Panc1 (cell line): ENCODE results near the gene APOBEC3F. TPM values are rescaled to one million over a fixed set of nuclear protein-coding genes. Genes with fewer than 3 reads are reported as not detected.

Source experiments
- ATAC-seq: fragments of 200-7000 bp; cut with Tn5 transposase; 2 replicates; pipeline ENCODE4 v1.9.1; 2020; ENCODE audit warnings: mild to moderate bottlenecking, moderate library complexity
- BruUV-seq: library from RNA; stranded (reverse); fragments of 400-500 nt; replicated peaks from 2 replicates; lab custom pipeline; 2021; lab: Mats Ljungman, UMichigan
- CTCF ChIA-PET: fragments of 300-600 bp; sonication (Branson Sonifier 250); formaldehyde crosslinking; loops from one replicate; lab custom pipeline; 2022; ENCODE audit warnings: antibody characterized with exemption; lab: Charles Lee
- POLR2A ChIA-PET: fragments of 300-600 bp; sonication (Branson Sonifier 250); formaldehyde crosslinking; loops from one replicate; lab custom pipeline; 2022; ENCODE audit warnings: antibody characterized with exemption; lab: Charles Lee
- DNase-seq: peaks from one replicate; pipeline ENCODE4 v3.0.0-alpha.2; 2010; ENCODE audit warnings: low read depth, low spot score
- H3K27ac ChIP-seq: 2 replicates; pipeline ENCODE4 v1.5.1; 2011; ENCODE audit warnings: mild to moderate bottlenecking, low read length, inconsistent platforms
- H3K27me3 ChIP-seq: fragments of 200-500 bp; sonication (Bioruptor generic); 2 replicates; pipeline ENCODE4 v1.6.0; 2014; ENCODE audit warnings: low read length, inconsistent platforms; ENCODE audit not compliant: control insufficient read depth, insufficient read depth
- H3K36me3 ChIP-seq: fragments of 200-500 bp; sonication (Bioruptor generic); 2 replicates; pipeline ENCODE4 v1.5.1; 2014; ENCODE audit warnings: inconsistent platforms, mild to moderate bottlenecking, low read length, moderate library complexity; ENCODE audit not compliant: control insufficient read depth, insufficient read depth
- H3K4me1 ChIP-seq: 2 replicates; pipeline ENCODE4 v1.5.1; 2011; ENCODE audit warnings: inconsistent platforms, mild to moderate bottlenecking, low read length, moderate library complexity; ENCODE audit not compliant: control insufficient read depth, insufficient read depth
- H3K4me3 ChIP-seq, 2 experiments: 2 replicates each; pipeline ENCODE4 v1.5.1; 2011 to 2012; ENCODE audit warnings: low read depth in 2 of 2, low read length in 2 of 2, mild to moderate bottlenecking in 2 of 2, inconsistent platforms in 1 of 2, moderate library complexity in 1 of 2
- H3K9me3 ChIP-seq: fragments of 200-500 bp; sonication (Bioruptor generic); 2 replicates; pipeline ENCODE4 v1.5.1; 2014; ENCODE audit warnings: low read depth, mild to moderate bottlenecking, inconsistent platforms, low read length, moderate library complexity; ENCODE audit not compliant: control insufficient read depth, insufficient read depth
- CTCF ChIP-seq: fragments of 450-650 bp; IDR thresholded peaks from 2 replicates; pipeline ENCODE4 v1.5.1; 2017; ENCODE audit warnings: mild to moderate bottlenecking
- POLR2AphosphoS5 ChIP-seq: IDR thresholded peaks from 2 replicates; pipeline ENCODE4 v1.6.1; 2012; ENCODE audit warnings: mild to moderate bottlenecking, low read depth, low read length, moderate library complexity
- REST ChIP-seq, 2 experiments: IDR thresholded peaks; 2 replicates each; pipeline ENCODE4 v1.6.1; 2011 to 2012; ENCODE audit warnings: low read depth in 2 of 2, control low read depth in 1 of 2, low read length in 1 of 2, mild to moderate bottlenecking in 1 of 2, moderate library complexity in 1 of 2; ENCODE audit not compliant: insufficient read depth in 1 of 2
- SIN3A ChIP-seq: IDR thresholded peaks from 2 replicates; pipeline ENCODE4 v1.6.1; 2012; ENCODE audit warnings: low read depth, mild to moderate bottlenecking, low read length, moderate library complexity, borderline replicate concordance; ENCODE audit not compliant: insufficient read depth
- TCF7L2 ChIP-seq: IDR thresholded peaks from 2 replicates; pipeline ENCODE4 v1.6.1; 2011; ENCODE audit warnings: mild to moderate bottlenecking, low read depth, low read length, inconsistent platforms
- in situ Hi-C: cut with HindIII; loops from 2 replicates; pipeline ENCODE4 v1.10.0; 2016; ENCODE audit warnings: low sequenced_read_pairs, low pct_unique_long_range_greater_than_20kb
- intact Hi-C: fragments of 100-400 bp; cut with micrococcal nuclease; formaldehyde crosslinking; loops from one replicate; pipeline ENCODE4 v1.10.0; 2022; ENCODE audit not compliant: unreplicated experiment
- total RNA-seq: library from RNA; stranded (reverse); gene quantifications from one replicate; pipeline ENCODE4 v1.2.1, GENCODE V29; 2021; ENCODE audit not compliant: unreplicated experiment

Gene APOBEC3F
- total RNA-seq, 1 experiment from 2014 or later: 7.7 TPM

GRCh38 chr22:39081016-39081415, 40.4 kb downstream of the APOBEC3F start:
- CTCF ChIA-PET: interaction anchor here (0.6 kb wide), 1 partner anchor 16 kb away, joined by 6 read pairs; no protein-coding TSS in a partner anchor
- in situ Hi-C loops: no loop called here

GRCh38 chr22:39081598-39081997, 40.9 kb downstream of the APOBEC3F start:
- Histone ChIP-seq H3K27ac (no peak overlapping the region), H3K36me3 (no peaks in the 10 kb centered on the region), H3K4me3 (no peak overlapping the region), H3K9me3 (no peaks in the 10 kb centered on the region), H3K4me1 (no peaks in the 10 kb centered on the region; the same call in 1 of the 2 replicates), H3K27me3 (no peaks in the 10 kb centered on the region)
- intact Hi-C loops (no loop called here), in situ Hi-C loops (no loop called here)
- BruUV-seq: no TSS peak
- TF ChIP-seq TCF7L2 (no peak), SIN3A (no peak), REST (IDR thresholded peaks at IDR 0.05; ENCODE audit: insufficient read depth in 1 of 2, low read depth in 2 of 2, low read length in 1 of 2) (no peak), POLR2AphosphoS5 (no peak), CTCF (no peak)
- CTCF ChIA-PET: no interaction called here
- POLR2A ChIA-PET: no interaction called here
- ATAC-seq (no peak), DNase-seq (no peak)

More at GRCh38 chr22:39081016-39081415, 40.4 kb downstream of the APOBEC3F start:
- DNase-seq: no peak
- intact Hi-C loops: no loop called here
- no peaks in the 10 kb centered on the region; the same call in 1 of the 2 replicates for H3K4me1 ChIP-seq
- H3K4me3 ChIP-seq: no peak overlapping the region
- no peaks in the 10 kb centered on the region for H3K9me3 ChIP-seq
- H3K27me3 ChIP-seq: no peaks in the 10 kb centered on the region
- no peak overlapping the region for H3K27ac ChIP-seq
- H3K36me3 ChIP-seq: no peaks in the 10 kb centered on the region
- no peak for TF ChIP-seq CTCF
- no peak for TF ChIP-seq REST (IDR thresholded peaks at IDR 0.05; ENCODE audit: insufficient read depth in 1 of 2, low read depth in 2 of 2, low read length in 1 of 2)
- TF ChIP-seq POLR2AphosphoS5: no peak
- no peak for TF ChIP-seq TCF7L2
- TF ChIP-seq SIN3A: no peak
- ATAC-seq: no peak
- POLR2A ChIA-PET: no interaction called here
- no TSS peak for BruUV-seq
